GM21367 (cell line): ENCODE data around the gene LHX4.

Source experiments
- ATAC-seq: cut with Tn5 transposase; IDR thresholded peaks from one replicate; pipeline ENCODE4 v1.9.1; 2021; ENCODE audit not compliant: unreplicated experiment

LHX4 gene

DNA sequence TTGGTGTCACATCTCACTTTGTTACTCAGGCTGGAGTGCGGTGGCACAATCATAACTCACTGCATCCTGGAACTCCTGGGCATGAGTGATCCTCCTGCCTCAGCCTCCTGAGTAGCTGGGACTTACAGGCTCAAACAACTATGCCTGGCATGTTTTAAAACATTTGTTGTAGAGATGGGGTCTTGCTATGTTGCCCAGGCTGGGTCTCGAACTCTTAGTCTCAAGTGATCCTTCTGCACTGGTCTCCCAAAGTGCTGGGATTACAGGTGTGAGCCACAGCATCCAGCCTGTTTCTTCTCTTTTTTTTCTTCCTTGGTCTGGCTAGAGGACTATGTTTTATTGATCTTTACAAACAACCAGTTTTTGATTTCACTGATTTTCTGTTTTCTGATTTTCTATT, 64.6 kb downstream of the LHX4 start:
- no peak for ATAC-seq

GRCh38 chr1:180295999-180296398, 65.9 kb downstream of the LHX4 start:
- no peak for ATAC-seq

GRCh38 chr1:180299479-180300221, 69.6 kb downstream of the LHX4 start:
- ATAC-seq, result no peak

GRCh38 chr1:180301135-180301742, 71.2 kb downstream of the LHX4 start:
- no peak for ATAC-seq

GRCh38 chr1:180309338-180309737, 79.3 kb downstream of the LHX4 start:
- no peak for ATAC-seq

DNA sequence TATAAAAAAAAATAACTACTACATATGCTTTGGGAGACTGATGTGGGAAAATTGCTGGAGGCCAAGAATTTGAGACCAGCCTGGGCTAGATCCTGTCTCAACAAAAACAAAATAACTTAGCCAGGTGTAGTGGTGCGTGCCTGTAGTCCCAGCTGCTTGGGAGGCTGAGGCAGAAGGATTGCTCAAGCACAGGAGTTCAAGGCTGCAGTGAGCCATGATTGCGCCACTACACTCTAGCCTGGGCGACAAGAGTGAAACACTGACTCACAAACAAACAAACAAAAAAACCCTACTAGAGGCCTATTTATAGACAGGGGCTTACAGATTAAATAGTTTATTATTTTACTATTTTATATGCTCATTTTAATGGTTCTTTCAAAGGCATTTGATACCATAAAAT, 80.0 kb downstream of the LHX4 start:
- ATAC-seq, result no peak

- ATAC-seq, result no peak
Measured at GRCh38 chr1:180311011-180311730, 81.1 kb downstream of the LHX4 start.

DNA sequence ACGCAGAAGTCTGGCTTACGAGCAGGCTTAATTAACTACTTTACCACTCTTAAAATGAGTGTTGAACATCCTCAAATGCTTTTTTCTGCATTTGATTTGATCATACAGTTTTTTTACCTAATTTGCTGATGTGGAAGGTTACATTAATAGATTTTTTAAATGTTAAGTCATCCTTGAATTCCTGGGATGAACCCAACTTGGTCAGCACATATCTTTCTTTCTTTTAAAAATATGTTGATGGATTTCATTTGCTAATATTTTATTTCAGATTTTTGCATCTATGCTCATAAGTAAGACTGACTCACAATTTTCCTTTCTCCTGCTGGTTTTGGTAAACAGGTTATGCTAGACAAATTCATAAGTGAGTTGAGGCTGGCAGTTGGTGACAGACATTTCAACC, 82.9 kb downstream of the LHX4 start:
- ATAC-seq, result no peak

DNA sequence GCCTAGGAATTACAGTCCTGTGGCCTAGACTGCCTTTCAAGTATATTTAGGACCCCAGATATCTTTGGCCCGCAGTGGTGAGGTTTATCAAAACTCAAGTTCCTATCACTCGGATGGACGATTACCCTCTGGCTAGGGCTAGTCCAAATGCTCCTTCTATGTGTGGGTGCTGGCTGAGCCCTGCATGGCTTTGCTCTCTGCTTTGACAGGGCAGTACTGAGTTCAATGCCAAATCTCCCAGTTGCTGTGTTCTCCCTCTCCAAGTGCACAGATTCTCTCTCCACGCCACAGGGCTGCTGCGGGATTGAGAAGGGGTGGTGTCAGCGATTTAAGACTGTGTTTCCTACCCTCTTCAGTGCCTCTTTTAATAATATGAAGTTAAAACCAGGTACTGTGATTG, 97.0 kb downstream of the LHX4 start:
- no peak for ATAC-seq
